ENCODE data around the gene RAB26. TPM values are rescaled to one million over a fixed set of nuclear protein-coding genes. Genes with fewer than 3 reads are reported as not detected.

Gene RAB26
- total and polyA plus RNA-seq, 9 donors, result 0.12 to 0.80 (median 0.35) TPM; not detected in 5

- no peak for DNase-seq
- Histone ChIP-seq H3K36me3 (no peaks in the 10 kb centered on the region), H3K9me3 (no peaks in the 10 kb centered on the region), H3K27ac (no peak overlapping the region), H3K27me3 (peaks cover 2% of the 10 kb centered on the region), H3K4me1 (ENCODE audit: insufficient read depth) (no peaks in the 10 kb centered on the region), H3K4me3 (no peak overlapping the region)
- 24 to 30% (median 26%) methylated on average over 30 to 32 of the region's 32 CpGs for WGBS, 3 donors
- intact Hi-C loops (cut with DNase I), result no loop called here
- no peak for TF ChIP-seq POLR2A (IDR thresholded peaks at IDR 0.05)
- TF ChIP-seq EP300 (IDR thresholded peaks at IDR 0.05), result no peak
- no peak for TF ChIP-seq CTCF (IDR thresholded peaks at IDR 0.05)
Observed at GRCh38 chr16:2196981-2197511, 48.6 kb downstream of the RAB26 start.

GRCh38 chr16:2197765-2198164, 49.3 kb downstream of the RAB26 start:
- Histone ChIP-seq H3K9me3 (no peaks in the 10 kb centered on the region), H3K36me3 (no peaks in the 10 kb centered on the region), H3K27me3 (peaks cover 2% of the 10 kb centered on the region), H3K4me1 (ENCODE audit: insufficient read depth) (no peaks in the 10 kb centered on the region), H3K27ac (no peak overlapping the region), H3K4me3 (no peak overlapping the region)
- intact Hi-C loops (cut with DNase I), result no loop called here
- WGBS, 3 donors, result 75 to 86% (median 85%) methylated on average over 6 of the region's 6 CpGs
- no peak for TF ChIP-seq CTCF (IDR thresholded peaks at IDR 0.05)
- no peak for TF ChIP-seq POLR2A (IDR thresholded peaks at IDR 0.05)
- TF ChIP-seq EP300 (IDR thresholded peaks at IDR 0.05), result no peak
- DNase-seq, result no peak

GRCh38 chr16:2198283-2198682, 49.9 kb downstream of the RAB26 start:
- WGBS, 3 donors, result 51 to 60% (median 56%) methylated on average over 4 of the region's 4 CpGs
- H3K9me3 ChIP-seq, result no peaks in the 10 kb centered on the region
- TF ChIP-seq EP300 (IDR thresholded peaks at IDR 0.05), result no peak
- TF ChIP-seq CTCF (IDR thresholded peaks at IDR 0.05), result no peak
- no peak for TF ChIP-seq POLR2A (IDR thresholded peaks at IDR 0.05)
- peaks cover 2% of the 10 kb centered on the region for H3K27me3 ChIP-seq
- H3K4me1 ChIP-seq (ENCODE audit: insufficient read depth), result no peaks in the 10 kb centered on the region
- intact Hi-C loops (cut with DNase I), result no loop called here
- H3K4me3 ChIP-seq, result no peak overlapping the region
- H3K36me3 ChIP-seq, result no peaks in the 10 kb centered on the region
- H3K27ac ChIP-seq, result no peak overlapping the region
- DNase-seq, result no peak

- H3K9me3 ChIP-seq, result no peaks in the 10 kb centered on the region
- H3K4me1 ChIP-seq (ENCODE audit: insufficient read depth), result no peaks in the 10 kb centered on the region
- DNase-seq, result no peak
- H3K27me3 ChIP-seq, result peaks cover 2% of the 10 kb centered on the region
- WGBS, 3 donors, result 65 to 72% (median 71%) methylated on average over 5 of the region's 5 CpGs
- no peak for TF ChIP-seq EP300 (IDR thresholded peaks at IDR 0.05)
- no peak for TF ChIP-seq POLR2A (IDR thresholded peaks at IDR 0.05)
- TF ChIP-seq CTCF (IDR thresholded peaks at IDR 0.05), result no peak
- no peak overlapping the region for H3K27ac ChIP-seq
- intact Hi-C loops (cut with DNase I), result no loop called here
- H3K36me3 ChIP-seq, result no peaks in the 10 kb centered on the region
- no peak overlapping the region for H3K4me3 ChIP-seq
Observed at GRCh38 chr16:2199095-2199494, 50.7 kb downstream of the RAB26 start.

Data from ovary (tissue), 9 donors.